Hematopoietic multipotent progenitor cell (in vitro differentiated cells): ENCODE measurements around the gene B3GNT2. TPM values are rescaled to one million over a fixed set of nuclear protein-coding genes. Genes with fewer than 3 reads are reported as not detected.
A peak's percentile ranks its signal among the peaks of the same experiment; 100 is the strongest.
"Not testable (repeated sequence)": the region's sequence is repeated elsewhere in the genome, so short reads cannot be mapped to it uniquely, and the experiment has no call there.

Experiments
- DNase-seq, 3 donors: peaks; one replicate each; pipeline ENCODE4 v3.0.0-alpha.2; 2011 to 2015; ENCODE audit warnings: low read depth in 2 of 3, low spot score in 2 of 3
- total RNA-seq: library from RNA; depleted of rRNA; stranded (reverse); fragments of >200 nt; gene quantifications from one replicate; pipeline ENCODE4 v1.2.3, GENCODE V29; 2012

B3GNT2 gene
- total RNA-seq = 59.8 TPM

GRCh38 chr2:62195421-62196277, at the start of gene B3GNT2:
B3GNT2 (plus strand) TSS chr2:62196115; CDS start chr2:62222221, 26,106 bp downstream.
- peak; percentile 65 to 88 (median 79) for DNase-seq

- not testable (repeated sequence) for DNase-seq
These were observed 49.1 kb upstream of the B3GNT2 start for GRCh38 chr2:62146790-62147189.

- DNase-seq = no peak
These were observed 48.2 kb upstream of the B3GNT2 start for GRCh38 chr2:62147610-62148301.

- no peak for DNase-seq
These were observed 46.2 kb upstream of the B3GNT2 start for GRCh38 chr2:62149708-62150107.

- no peak for DNase-seq
These were observed 45.2 kb upstream of the B3GNT2 start for GRCh38 chr2:62150597-62151305.

- no peak for DNase-seq
These were observed 44.6 kb upstream of the B3GNT2 start for GRCh38 chr2:62151306-62151638.

- DNase-seq = no peak
These were observed 43.9 kb upstream of the B3GNT2 start for GRCh38 chr2:62152000-62152399.

GRCh38 chr2:62156861-62157496, 38.9 kb upstream of the B3GNT2 start:
- no peak for DNase-seq

GRCh38 chr2:62158444-62159121, 37.3 kb upstream of the B3GNT2 start:
- no peak for DNase-seq

GRCh38 chr2:62160691-62161090, 35.2 kb upstream of the B3GNT2 start:
- DNase-seq = not testable (repeated sequence)

GRCh38 chr2:62163106-62163831, 32.6 kb upstream of the B3GNT2 start:
- DNase-seq = no peak

GRCh38 chr2:62163834-62164233, 32.1 kb upstream of the B3GNT2 start:
- no peak for DNase-seq

- DNase-seq = no peak
These were observed 20.2 kb upstream of the B3GNT2 start for GRCh38 chr2:62175728-62176127.

- peak in 1 of 3 donors; percentile 62 for DNase-seq
These were observed 19.1 kb upstream of the B3GNT2 start for GRCh38 chr2:62176801-62177200.

GRCh38 chr2:62177392-62178049, 18.4 kb upstream of the B3GNT2 start:
- no peak for DNase-seq

- no peak for DNase-seq
These were observed 17.1 kb upstream of the B3GNT2 start for GRCh38 chr2:62178741-62179271.

- peak in 2 of 3 donors; percentile 50 to 73 for DNase-seq
These were observed 14.9 kb upstream of the B3GNT2 start for GRCh38 chr2:62180975-62181374.

GRCh38 chr2:62181843-62182242, 14.1 kb upstream of the B3GNT2 start:
- no peak for DNase-seq
